ENCODE data around the gene TEK.
"Not testable (repeated sequence)": the region's sequence is repeated elsewhere in the genome, so short reads cannot be mapped to it uniquely, and the experiment has no call there.

The TEK gene

DNA sequence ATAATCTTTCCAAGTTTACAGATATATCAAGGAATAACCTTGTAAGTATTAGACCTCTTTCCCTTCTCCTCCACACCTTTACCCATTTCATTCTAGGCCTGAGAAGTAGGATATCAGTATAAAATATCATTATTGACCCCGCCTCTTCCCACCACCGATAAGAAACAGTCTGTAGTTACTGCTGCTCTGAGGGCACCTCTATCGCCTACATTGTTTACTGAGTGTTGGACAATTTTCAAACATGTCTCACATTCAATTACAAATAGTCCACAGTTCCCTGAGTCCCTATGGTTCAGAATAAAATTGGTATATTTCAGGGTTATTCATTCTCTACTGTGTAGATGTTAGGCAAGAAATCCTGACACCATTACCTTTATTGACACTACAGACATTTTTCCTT is 73.4 kb downstream of the TEK start:
- no peak for DNase-seq

DNA sequence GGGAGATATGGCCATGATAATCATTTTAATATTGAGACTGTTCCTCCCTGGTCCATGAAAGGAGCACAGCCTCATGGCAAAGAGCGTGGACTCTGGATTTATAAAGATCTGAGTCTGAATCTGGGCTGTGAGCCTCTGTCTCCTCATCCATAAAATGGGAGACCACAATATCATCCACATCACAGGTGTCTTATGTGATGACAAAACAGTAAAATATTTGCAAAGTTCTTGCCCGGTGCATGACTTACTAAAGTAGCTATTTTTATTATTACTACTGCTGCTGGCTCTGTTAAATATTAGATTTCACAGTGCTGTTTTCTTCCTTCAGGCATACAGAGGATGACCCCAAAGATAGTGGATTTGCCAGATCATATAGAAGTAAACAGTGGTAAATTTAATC is 74.1 kb downstream of the TEK start:
- DNase-seq: no peak

DNA sequence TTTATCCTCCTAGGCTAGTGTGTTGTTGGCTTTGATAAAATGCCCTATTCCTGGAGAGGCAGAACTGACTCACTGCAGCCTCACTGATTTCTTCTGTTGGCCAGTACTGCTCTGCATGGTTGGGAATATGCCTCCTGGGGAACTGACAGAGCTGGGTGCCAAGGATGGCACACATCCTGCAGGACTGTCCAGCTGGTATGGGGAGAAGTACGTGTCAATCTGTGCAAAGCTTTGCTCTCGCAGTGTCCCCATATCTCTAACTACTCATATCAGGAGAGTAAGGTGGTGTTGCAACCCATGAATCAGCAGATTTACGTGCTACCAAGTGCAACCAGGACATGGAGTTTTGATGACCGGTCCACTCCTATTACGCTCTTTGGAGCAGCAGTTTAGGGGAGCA is 74.7 kb downstream of the TEK start:
- no peak for DNase-seq

DNA sequence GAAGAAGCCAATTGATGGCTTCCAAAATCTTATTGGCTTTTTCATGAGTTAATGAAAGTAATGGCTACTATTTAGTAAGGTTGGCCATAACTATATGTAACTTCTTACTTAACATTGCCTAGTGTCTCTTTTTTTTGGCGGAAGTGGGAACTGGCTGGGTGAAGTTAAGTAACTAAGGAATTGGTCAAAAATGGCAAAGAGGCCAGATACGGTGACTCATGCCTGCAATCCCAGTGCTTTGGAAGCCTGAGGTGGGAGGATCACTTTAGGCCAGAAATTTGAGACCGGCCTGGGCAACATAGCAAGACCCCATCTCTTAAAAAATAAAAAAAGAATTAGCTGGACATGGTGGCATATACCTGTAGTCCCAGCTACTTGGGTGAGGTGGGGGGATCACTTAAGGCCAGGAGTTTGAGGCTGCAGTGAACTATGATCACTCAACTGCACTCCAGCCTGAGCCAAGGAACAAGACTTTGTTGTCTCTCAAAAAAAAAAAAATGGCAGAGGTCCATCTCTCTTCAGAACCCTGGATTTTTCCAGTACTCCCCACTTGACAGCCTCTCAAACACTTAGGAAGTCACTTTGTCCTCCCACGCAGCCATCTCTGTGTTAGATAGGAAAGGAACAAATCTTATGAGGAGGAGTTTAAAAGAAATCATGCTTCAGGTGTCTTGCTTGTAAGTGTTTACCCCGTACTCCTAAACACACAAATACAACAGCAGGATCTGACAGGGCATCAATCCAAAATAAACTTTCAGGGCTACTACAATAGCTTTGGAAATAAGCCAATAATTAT is 75.7 kb downstream of the TEK start:
- no peak for DNase-seq

DNA sequence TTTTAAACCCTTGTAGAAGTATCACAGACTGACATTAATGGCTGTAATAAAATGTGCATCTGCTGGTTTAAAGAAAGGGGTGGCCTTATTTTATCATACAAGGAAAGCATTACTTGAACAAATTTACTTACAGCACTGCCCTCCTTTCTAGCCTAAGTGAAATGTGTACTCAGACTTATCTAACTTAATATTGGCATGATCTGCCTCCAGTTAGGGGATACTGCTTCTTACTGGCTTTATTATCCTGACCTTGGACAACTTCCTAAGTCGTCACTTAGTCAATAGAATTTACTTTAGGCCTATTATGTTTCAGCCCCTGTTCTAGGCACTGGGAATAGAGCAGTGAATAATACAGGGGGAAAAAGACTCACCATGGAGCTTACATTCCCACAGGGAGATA is 79.4 kb downstream of the TEK start:
- DNase-seq: no peak

DNA sequence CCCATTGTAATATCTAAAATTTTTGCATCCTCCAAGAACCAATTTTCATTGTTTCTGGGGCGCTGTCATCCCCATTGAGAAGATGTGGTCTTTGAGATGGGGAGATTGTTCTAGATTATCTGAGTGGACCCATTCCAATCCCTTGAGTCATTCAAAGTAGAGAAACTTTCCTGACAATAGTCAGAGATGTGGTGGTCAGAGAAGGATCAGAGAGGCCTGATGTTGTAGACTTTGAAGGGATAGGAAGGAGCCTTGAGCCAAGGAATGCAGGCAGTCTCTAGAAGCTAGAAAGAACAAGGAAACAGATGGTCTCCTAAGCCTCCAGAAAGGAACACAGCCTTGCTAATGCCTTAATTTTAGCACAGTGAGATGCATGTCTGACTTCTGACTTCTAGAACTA is 80.4 kb downstream of the TEK start:
- DNase-seq: no peak

DNA sequence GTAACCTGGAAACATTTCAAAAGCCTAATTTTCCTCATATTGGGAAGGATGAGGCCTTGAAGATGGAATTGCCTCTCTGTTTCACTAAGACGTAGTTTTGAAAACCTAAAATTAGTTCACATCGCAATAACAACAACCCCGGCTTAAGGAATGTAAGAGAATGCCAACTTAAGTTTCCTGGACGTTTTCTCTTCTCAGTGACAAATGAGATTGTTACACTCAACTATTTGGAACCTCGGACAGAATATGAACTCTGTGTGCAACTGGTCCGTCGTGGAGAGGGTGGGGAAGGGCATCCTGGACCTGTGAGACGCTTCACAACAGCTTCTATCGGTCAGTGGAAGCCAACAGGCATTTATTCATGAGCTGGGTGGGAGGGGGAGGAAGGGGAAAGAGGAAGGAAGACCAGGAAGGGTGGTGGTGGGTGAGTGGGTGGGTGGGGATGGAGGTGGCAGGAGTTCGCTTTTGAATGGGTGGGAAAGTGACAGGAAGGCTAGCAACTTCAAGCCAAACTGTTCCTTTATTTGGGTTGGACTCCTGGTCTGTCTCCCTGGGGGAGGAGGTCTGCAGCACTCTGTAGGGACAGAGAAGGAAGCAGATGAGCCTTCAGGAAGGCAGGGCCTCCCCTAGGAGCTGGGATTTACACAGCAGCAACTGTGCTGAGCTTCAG is 83.4 kb downstream of the TEK start:
- DNase-seq: no peak

DNA sequence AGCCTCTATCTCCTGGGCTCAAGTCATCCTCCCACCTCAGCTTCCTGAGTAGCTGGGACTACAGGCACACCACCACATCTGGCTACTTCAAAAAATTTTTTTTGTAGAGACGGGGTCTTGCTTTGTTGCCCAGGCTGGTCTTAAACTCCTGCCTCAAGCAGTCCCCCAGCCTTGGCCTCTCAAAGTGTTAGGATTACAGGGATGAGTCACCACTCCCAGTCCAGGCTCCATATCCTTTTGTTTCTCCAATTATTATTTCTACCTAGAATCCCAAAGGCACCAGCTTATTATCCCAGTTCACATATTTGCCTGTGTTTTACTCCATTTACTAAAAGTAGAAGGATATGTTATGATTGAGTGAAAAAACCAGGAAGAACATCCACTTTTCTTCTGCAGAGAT is 84.9 kb downstream of the TEK start:
- no peak for DNase-seq

DNA sequence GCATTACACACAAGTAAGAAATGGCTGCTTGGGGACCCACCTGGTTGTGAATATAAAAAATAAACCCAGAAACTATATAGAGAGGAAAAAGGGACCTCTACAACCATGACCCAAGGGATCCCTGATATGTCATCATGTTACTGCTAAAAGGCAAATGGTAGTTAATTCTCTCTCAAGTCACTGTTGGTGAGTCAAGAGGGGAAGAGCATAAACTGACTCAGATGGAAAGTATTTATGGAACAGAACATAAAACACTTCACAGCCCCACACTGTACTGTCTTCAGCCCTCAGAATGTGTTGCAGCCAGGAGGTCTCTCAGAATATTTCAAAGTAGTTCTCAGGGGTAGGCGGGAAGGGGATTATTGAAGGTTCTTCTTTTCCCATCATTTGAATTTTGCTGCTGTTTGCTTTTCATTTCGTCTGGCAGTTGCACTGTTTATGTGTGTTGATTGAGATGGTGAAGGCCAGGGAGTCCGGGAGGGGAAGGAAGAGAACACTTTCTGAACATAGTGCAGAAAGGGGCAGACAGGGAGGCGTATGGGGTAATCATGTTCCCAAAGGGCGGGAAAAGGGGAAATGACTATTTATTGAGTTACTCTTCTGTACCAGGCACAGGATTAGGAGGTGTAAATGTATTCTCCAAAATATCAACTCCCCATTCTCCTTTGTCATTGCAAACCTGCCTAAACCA is 85.5 kb downstream of the TEK start:
- no peak for DNase-seq

DNA sequence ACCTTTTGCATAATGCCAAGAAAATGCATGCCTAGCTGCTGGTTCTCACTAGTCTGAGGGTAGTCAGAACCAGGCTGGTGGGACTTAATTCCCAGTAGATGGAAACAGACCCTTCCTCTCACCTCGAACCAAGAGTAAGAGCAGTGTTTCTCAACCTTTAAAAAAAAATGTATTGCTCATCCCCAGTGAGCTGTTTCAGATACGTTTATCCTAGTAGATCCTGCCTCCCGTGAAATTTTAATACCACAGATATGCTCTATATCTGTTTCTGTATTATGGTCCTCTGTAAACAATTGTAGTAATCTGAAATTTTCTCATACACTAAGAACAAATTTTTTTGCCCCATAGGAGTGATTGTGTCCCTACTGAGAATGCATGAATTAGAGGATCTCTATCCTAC is 86.2 kb downstream of the TEK start:
- no peak for DNase-seq

DNA sequence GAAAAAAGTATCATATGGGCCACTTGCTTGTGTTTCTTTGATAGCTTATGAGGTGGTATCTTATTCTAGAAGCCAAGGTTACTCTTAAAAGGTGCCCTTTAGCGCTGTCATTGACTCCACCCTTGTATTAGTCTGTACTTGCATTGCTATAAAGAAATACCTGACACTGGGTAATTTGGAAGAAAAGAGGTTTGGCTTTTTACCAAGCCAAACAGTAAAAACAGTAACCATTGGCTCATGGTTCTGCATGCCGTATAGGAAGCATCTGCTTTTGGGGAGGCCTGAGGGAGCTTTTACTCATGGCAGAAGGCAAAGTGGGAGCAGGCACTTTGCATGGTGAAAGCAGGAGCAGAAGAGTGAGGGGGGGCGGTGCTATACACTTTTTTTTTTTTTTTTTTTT is 87.4 kb downstream of the TEK start:
- DNase-seq: no peak

DNA sequence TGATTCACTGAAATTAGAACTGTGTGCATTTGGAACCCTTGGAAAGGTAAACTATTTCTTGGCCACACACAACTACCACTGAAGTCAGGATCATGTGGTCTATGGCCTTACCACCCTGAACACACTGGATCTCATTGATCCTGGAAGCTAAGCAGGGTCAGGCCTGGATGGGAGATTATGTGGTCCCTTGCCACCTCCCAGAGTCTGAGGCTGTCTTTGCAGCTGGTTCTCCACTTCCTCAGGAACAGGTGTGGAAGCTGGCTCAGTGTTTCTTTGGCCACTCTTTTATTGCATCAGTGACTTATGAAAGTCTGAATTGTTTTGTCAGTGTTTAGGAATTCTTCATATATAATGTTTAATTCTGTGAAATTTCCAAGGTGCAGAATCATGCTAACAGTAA is 89.2 kb downstream of the TEK start:
- no peak for DNase-seq

DNA sequence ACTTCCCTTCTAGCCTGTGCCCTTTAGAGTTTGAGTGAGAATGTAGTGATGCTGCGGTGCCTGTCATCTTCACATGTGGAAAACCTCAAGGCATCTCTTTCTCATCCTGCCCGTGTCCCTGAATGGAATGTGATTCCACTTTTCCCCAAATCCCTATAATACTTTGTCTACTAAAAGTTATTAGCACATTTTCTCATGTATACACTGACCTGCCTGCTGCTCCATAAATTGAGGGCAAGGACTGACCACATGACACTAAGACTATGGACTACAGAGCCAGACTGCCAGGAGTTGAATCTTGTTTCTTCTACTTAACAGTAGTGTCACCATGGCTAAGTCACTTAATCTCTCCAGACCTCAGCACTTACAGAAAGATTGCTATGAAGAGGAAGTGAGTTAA is 93.0 kb downstream of the TEK start:
- no peak for DNase-seq

DNA sequence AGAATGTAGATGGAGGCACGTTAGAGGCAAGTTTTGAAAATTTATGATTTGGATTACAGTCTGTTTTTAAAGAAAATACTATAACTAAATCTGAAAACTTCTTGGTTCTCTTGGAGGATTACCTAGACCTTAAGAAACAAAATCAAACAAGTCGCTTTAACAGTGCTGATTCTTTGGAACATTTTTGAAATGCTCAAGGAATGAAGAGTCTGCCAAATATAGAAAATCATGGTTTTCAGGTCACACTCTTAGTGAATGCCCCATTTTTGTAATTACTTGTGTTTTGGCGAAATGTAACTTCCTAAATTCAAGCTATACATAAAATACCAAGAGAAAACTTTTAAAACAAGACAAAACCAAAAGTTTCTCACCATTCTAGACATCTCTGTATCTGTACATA is 94.8 kb downstream of the TEK start:
- DNase-seq: no peak

DNA sequence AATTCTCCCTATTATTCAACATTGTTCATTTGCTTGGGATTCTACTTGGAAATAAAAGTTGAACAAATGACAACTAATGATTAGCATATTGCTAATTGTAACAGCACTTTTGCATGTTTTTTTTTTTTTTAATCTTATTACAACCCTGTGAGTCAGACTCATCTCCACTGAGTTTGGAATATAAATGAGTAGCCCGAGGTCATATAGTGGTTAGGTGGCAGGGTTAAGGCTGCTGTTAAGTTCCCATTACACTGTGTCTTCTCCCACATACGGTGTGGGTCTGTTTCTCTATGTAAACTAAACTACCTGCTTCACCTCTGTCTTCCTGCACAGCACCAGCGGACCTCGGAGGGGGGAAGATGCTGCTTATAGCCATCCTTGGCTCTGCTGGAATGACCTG is 95.6 kb downstream of the TEK start:
- no peak for DNase-seq

DNA sequence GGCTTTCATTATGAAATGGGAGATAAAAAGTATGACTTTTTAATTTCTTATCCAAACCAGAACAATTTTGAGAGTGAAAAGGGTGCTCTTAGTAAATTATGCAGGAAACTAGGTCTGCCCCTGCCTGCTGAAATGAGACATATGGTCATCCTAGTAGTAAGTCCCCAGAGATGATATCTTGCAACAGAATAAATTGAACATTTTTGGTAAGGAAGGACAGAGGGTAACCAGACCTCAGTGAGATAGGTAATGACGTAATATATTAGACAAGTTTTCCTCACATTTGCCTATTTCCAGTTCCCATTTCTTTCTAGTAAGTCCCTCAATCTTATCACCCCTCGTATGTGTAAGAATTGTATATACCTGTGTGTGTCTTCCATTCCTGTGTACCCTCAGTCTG is 96.2 kb downstream of the TEK start:
- DNase-seq: no peak

DNA sequence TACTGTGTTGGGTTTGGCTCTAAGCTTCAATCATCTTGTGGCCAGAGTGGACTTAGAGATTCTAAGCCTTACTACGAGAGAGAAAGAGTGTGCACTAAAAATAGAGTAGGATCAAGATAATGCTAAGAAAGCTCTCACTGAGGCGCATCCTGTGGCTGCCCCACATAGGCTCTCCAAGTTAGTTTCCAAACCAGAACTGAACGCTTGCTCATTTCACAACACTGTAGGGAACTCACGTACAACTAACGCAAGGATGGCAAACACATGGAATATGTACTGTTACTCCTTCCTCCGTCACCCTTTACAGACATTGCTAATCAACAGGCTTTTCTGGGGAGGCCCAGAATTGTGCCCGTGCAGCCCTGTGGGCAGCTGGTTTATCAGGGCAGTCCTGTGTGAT is 97.0 kb downstream of the TEK start:
- no peak for DNase-seq

DNA sequence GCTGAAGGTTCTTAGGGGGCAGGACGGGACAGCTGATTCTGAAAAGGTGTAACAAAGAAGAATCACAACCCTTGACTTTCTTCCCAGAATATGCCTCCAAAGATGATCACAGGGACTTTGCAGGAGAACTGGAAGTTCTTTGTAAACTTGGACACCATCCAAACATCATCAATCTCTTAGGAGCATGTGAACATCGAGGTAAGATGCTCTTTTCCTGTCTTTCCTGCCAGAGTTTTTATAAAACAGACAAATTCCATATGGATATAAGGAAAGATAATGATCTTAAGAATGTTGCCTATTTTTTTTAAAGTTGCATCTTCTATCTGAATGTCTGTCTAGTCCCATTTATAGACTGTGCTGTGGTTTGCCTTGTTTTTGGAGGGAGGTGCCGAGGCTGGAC is 100.0 kb downstream of the TEK start:
- DNase-seq: no peak

DNA sequence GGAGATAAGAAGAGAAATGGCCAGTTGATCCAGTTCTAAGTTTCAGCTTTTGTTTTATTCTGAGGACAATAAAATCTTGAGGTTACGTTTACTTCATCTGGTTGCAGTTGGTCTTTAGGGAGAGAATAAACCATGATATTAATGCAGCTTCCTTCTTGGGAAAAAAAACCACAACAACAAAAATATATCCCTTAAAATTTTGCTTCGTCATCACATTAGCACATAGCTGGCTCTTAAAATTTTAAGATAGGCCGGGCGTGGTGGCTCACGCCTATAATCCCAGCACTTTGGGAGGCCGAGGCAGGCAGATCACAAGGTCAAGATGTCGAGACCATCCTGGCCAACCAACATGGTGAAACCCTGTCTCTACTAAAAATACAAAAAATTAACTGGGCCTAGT is 101.6 kb downstream of the TEK start:
- no peak for DNase-seq

DNA sequence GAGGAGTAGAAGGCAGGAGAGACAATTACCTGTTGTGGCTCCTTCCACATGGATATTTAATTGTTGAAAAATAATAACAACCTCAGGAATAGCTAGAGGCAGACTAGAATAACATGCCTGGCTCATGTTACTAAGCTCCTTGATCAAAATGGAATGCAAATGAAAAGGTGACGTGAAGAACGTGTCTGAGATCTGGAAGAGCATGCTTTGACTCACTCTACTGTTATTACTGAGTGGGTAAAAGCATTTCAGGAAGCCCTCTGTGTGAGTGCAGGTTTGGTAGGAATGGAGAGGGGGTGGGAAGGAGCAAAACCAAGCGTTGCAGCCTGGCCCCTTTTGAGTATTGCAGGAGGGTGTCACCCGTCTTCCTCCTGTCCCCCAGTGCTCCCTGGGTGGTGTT is 103.2 kb downstream of the TEK start:
- no peak for DNase-seq

DNA sequence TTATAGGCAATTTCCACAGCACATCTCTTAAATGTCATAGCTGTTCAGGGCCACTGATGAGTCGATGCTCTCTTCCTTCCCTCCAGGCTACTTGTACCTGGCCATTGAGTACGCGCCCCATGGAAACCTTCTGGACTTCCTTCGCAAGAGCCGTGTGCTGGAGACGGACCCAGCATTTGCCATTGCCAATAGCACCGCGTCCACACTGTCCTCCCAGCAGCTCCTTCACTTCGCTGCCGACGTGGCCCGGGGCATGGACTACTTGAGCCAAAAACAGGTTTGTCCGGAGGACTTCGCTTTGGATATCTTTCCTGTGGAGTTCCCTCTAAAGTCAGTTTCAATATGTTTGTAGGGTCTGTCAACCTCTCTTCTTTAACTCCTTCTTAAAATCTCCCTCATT is 103.6 kb downstream of the TEK start:
- DNase-seq: no peak

DNA sequence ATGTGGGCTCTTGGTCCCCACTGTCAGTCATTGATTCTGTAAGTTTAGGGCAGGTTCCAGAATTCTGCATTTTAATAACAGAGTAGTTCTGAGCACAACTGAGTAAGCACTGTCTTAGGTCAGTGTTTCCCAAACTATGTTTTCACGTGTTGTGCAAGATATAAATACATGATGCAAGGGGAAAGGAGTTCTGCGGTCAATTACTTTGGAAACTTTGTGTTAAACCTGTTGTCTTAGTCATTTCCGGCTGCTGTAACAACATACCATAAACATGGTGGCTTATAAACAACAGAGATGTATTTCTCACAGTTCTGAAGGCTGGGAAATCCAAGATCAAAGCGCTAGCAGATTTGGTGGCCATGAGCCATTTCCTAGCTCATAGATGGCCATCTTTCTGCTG is 118.2 kb downstream of the TEK start:
- DNase-seq: no peak

DNA sequence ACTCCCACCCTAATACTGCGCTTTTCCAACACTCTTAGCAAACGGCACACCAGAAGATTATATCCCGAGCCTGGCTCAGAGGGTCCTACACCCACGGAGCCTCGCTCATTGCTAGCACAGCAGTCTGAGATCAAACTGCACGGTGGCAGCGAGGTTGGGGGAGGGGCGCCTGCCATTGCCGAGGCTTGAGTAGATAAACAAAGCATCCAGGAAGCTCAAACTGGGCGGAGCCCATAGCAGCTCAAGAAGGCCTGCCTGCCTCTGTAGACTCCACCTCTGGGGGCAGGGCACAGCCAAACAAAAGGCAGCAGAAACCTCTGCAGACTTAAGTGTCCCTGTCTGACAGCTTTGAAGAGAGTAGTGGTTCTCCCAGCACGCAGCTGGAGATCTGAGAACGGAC is 130.6 kb downstream of the TEK start:
- DNase-seq: not testable (repeated sequence)

DNA sequence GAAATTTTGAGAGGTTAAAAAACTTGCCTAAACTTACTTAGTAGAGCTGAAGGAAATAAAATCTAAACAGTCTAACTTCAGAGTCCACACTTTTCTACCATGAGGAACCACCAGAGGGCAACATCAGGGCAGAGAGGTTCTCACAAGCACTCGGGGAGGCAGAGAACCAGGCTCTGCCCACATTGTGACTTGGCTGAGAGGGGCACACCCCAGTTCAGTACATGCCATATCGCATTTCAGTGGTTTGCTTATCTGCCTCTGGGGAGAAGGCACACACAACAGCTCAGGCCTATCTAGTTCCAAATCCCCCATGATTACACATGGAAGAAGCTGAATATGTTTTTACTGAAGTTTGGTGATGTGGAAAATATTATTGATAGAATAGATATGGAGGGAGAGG is 138.7 kb downstream of the TEK start:
- DNase-seq: peak in 1 of 2 experiments; percentile 30

All from NCI-H446 (cell line).